NCI-H128 (cell line): Measurements from ENCODE around the gene CNN2.

Source experiments
- DNase-seq: peaks from one replicate; lab custom pipeline; 2025; ENCODE audit not compliant: unreplicated experiment; lab: John Stamatoyannopoulos, UW

CNN2 gene

GRCh38 chr19:1026783-1027649 lies 608 bp downstream of the CNN2 start:
- DNase-seq: no peak

DNA sequence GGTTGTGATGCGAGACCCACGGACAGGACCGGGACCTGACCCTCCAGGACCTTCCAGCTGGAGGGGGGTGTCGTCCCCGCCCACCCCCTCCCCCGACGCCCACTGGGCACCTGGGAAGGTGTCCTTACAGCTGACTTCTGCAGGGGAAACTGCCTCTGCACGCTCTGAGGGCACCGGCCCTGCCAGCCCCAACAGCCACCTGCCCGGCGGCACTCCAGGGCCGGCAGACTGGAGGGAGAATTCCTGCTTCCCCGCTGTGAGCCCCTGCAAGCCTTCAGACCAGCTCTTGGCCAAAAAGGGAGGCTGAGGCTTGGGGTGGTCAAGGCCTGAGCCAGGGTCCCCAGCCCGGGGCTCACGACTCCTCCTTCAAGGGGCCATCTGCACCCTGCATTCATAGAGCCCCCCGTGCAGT lies 1.2 kb downstream of the CNN2 start:
- DNase-seq: no peak

DNA sequence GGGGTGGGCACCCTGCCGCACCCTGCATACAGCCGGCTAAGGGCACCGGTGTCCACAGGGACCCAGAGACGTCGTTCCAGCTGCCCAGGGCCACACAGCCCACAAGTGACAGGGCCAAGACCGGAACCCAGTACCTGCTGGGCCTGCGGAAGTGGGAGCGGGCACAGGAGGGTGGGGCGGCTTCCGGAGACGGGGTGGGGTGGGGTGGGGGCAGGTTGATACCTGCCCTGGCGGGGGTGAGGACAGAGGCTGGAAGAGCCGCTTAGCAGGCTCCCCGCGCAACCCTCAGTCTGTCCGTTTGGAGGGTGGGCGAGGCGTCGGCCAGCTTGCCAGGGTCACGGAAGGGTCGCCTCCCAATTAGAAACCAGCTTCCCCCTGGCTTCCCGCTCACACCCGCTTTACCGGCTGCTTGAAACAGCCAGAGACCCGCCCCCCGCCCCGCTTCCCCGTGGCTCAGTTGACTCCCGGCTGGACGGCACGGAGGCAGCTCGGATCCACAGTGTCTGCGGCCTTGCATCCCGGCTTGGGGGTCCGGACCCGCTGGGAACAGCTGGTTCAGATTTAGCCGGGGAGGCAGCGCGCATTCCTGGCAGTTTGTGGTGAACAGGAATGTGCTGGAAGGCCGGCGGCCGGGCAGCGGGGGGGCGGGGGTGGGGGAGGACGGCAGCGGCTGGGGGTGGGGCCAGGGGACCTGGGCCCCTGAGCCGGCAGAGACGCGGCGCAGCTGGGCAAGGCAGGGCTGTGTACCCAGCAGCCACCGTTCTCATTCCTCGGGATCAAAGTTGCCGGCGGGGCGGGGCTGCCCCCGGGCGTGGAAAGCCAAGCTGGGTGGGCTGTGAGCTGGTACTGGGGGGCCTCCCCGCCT lies 1.9 kb downstream of the CNN2 start:
- DNase-seq: no peak

DNA sequence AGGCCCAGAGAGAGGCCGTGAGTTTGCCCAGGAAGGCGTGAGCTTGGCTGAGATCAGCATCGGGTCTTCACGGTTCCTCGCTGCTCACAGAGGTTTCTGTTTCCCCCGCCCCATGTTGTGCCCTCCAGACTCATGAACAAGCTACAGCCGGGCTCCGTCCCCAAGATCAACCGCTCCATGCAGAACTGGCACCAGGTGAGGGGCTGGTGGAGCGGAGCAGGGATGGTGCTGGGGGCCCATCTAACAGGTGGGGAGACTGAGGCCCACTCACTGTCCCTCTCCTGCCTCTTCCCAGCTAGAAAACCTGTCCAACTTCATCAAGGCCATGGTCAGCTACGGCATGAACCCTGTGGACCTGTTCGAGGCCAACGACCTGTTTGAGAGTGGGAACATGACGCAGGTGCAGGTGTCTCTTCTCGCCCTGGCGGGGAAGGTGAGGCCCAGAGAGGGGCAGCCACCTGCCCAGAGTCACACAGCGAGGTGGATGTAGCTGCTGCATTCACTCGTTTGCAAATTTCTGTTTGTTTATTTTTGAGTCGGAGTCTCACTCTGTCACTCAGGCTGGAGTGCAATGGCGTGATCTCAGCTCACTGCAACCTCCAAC lies 6.0 kb downstream of the CNN2 start:
- no peak for DNase-seq

DNA sequence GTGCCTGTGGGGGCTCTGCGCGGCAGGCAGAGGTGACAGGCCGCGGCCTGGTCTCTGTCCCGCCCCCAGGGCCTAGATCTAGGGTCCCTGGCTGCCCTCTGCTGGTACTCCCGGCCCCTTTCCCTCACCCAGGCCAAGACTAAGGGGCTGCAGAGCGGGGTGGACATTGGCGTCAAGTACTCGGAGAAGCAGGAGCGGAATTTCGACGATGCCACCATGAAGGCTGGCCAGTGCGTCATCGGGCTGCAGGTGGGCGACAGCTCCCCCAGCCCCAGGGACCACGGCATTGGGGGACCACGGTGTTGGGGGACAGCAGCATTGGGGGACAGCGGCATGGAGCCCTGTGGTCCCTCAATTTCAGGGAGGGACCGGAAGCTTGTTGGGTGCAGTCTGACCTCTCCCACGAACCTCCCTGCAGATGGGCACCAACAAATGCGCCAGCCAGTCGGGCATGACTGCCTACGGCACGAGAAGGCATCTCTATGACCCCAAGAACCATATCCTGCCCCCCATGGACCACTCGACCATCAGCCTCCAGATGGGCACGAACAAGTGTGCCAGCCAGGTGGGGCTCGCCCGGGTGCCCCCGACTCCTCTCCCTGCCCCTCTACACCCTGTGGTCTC lies 9.7 kb downstream of the CNN2 start:
- DNase-seq: no peak

DNA sequence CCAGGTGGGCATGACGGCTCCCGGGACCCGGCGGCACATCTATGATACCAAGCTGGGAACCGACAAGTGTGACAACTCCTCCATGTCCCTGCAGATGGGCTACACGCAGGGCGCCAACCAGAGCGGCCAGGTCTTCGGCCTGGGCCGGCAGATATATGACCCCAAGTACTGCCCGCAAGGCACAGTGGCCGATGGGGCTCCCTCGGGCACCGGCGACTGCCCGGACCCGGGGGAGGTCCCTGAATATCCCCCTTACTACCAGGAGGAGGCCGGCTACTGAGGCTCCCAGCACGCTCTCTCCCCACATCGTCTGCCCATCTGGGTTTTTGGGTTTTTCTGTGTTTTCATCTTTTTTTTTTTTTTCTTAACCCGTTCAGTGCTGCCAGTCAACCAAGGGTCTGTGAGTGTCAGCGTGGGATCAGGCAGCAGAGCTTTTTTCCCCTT lies 11.2 kb downstream of the CNN2 start:
- DNase-seq: no peak

DNA sequence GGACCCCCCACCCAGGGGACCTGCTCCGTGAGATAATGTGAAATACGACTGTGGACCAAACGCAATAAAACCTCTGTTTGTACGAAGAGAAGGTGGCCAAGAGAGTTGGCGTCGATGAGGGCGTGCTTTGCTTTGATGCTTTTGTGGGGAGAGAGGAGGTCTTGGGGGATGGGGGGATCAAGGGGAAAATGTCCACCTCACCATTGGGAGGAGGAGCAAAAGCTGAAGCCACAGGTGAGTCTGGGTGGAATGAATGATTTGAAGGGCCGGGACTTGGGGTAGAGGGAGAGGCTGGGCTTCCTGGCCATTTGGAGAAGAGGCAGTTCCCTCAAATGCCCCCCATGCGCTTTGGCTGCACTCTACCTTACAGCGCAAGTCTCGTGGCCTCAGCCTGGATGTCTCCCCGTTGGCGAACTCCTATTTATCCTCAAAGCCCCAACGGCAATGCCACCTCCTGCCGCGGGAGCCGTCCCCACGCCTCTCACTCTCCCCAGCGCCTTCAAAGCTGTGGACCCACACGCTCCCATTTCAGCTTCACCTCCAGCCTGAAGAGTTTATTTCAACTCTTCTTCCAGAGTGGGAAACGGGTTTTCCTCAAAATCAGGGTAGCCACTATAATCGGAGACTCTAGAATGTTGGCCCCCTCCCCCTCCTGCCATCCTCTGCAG lies 12.7 kb downstream of the CNN2 start:
- DNase-seq: no peak

DNA sequence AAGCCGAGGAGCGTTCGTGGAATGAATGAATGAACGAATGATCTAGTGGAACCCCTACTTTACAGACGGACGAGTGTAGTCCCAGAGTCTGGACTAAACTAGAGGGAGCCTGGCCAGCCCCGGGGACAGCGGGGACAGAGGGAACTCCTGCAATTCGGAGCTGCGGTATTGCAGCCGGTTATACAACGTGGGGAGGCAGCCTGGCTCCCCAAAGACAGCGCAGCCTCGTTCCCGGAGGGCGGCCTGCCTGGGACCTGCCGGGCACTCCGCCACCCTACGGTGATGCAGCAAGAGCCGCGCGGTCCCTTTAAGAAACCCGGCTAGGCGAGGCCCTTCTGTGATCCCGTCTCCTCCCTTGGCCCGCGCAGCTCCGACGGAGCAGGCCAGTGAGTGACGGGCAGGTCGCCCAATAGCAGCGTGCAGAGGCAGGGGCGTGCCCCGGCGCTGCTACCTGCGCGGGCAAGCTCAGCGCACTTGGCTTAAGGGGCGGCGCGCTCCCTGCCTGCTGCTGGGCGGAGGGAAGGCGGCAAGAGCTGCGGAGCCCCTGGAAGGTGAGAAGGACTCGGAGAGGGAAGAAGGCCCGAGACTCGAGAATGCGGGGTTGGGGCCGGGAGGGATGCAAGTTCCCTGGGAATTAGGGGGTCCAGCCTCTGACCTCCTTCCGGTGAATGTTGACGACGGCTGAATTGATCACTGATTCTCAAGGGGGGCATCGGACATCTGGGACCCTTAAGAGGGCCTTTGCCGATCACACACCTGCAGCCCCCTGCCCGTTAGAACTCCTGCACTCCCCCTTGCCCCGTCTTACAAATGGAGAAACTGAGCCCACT lies 13.5 kb downstream of the CNN2 start, which contains the start of gene ABCA7:
Gene ABCA7, plus strand, starts transcription at position 462 of the 830 bp plus-strand sequence. CDS start 1,255 bp downstream, outside the sequence.
- DNase-seq: peak; percentile 96

DNA sequence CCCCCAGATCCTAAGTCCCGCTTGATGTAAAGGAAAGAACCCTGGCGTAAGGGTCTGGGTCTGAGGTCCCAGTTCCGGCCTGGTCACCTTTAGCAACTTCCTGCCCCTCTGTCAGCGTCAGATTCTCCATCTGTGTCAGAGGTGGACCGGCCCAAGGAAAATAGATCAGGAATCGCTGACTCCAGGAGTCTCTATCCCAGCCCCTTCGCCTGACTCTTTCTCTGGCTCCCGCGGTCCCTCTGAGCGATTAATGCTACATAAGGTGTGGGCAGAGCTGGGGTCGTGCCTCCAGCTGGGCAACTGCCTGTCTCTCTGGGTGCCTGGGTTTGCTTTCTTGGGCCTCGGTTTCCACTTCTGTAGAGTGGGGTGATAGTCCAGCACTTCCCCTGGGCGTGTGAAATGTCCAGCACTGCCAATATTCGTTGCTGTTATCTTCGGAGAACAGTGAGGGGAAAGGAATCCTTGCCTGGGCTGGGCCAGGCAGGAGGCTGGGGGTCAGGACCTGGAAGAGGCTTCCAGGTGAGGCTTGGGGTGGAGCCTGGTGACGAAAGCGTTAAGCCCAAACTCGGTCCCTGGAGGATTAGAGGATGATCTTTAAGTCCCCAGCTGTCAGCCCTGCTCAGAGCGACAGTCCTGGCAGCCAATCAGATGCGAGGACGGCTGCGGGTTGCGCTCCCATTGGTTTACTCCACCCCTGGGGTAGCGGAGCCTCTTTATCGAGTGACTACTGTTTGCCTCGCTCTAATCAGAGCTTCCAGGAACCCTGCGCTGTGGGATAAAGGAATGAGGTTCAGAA lies 14.3 kb downstream of the CNN2 start:
- DNase-seq: peak; percentile 66

DNA sequence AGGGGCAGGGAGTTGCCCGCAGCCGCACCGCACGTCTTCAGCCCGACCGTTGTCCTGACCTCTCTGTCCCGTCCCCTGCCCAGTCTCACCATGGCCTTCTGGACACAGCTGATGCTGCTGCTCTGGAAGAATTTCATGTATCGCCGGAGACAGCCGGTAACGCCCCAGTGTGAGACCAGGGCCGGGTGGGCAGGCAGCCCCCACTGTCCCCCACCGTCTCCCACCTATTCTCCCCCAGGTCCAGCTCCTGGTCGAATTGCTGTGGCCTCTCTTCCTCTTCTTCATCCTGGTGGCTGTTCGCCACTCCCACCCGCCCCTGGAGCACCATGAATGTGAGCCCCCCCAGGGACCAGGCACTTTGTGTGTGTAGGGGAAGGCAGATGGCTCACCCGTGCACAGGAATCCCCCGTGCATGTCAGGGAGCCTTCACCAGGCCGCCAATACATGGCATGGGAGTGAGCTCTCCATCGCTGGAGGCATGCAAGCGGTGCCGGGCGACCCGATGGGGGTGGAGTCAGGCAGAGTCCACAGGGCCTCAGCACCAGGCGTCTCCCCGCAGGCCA lies 14.9 kb downstream of the CNN2 start:
- no peak for DNase-seq

GRCh38 chr19:1041835-1042685 lies 15.7 kb downstream of the CNN2 start:
- DNase-seq: no peak

GRCh38 chr19:1042689-1043511 lies 16.5 kb downstream of the CNN2 start:
- DNase-seq: no peak

DNA sequence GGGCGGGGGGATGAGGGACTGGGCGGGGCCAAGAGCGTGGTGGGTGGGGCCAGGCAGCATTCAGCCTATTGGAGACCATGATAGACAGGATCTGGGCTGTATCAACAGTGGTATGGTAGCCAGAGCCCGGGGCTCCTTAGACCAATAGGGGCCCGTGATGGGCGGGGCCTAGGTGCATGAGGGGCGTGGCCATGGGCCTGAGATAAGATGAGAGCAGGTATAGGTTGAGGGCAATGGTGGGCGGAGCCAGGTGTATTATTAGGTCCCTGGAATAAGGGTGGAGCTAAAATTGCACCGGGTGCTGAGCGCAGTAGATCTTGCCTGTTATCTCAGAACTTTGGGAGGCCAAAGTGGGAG lies 18.8 kb downstream of the CNN2 start:
- DNase-seq: no peak

GRCh38 chr19:1046117-1046626 lies 19.8 kb downstream of the CNN2 start:
- no peak for DNase-seq

GRCh38 chr19:1046836-1047695 lies 20.7 kb downstream of the CNN2 start:
- DNase-seq: no peak
